Thyroid gland (tissue), 4 donors: ENCODE results near the gene MYLK3. TPM values are rescaled to one million over a fixed set of nuclear protein-coding genes. Genes with fewer than 3 reads are reported as not detected.

Source experiments
- DNase-seq, 2 donors: peaks; one replicate each; pipeline ENCODE4 v3.0.0-alpha.2; 2019
- H3K27ac ChIP-seq, 3 donors: fragments of 200-600 bp; sonication (generic); 1 replicate in 2 of 3; 2 replicates in 1 of 3; pipeline ENCODE4 v1.5.1; 2016 to 2019; ENCODE audit warnings: mild to moderate bottlenecking in 1 of 3, moderate library complexity in 1 of 3
- H3K27me3 ChIP-seq: fragments of 200-600 bp; sonication (generic); one replicate; pipeline ENCODE4 v1.5.1; 2019
- H3K36me3 ChIP-seq, 2 donors: fragments of 200-600 bp; sonication (generic); one replicate each; pipeline ENCODE4 v1.5.1; 2016 to 2019
- H3K4me1 ChIP-seq, 2 donors: fragments of 200-600 bp; sonication (generic); one replicate each; pipeline ENCODE4 v1.5.1; 2017 to 2019
- H3K4me3 ChIP-seq, 3 donors: fragments of 200-600 bp; sonication (generic); replicated peaks in 1 of 3; 1 replicate in 2 of 3; 2 replicates in 1 of 3; pipeline ENCODE4 v1.5.1; 2016; ENCODE audit warnings: mild to moderate bottlenecking in 1 of 3
- H3K9me3 ChIP-seq: fragments of 200-600 bp; sonication (generic); one replicate; pipeline ENCODE4 v1.5.1; 2017
- POLR2A ChIP-seq, 2 donors: fragments of 450-650 bp; IDR thresholded peaks; one replicate each; pipeline ENCODE4 v1.6.1; 2017; ENCODE audit warnings: antibody characterized with exemption in 2 of 2, mild to moderate bottlenecking in 2 of 2, moderate library complexity in 1 of 2
- WGBS, 2 donors: methylation state at CpG; one replicate each; pipeline ENCODE4 v1.1.5; 2017; 5-methylcytosine and 5-hydroxymethylcytosine counted together
- intact Hi-C: fragments of 100-400 bp; cut with DNase I; formaldehyde crosslinking; loops from one replicate; pipeline ENCODE4 v1.15.1; 2023
- total RNA-seq, 4 donors: library from RNA; depleted of rRNA; stranded (reverse); fragments of >200 nt; gene quantifications; one replicate each; pipeline ENCODE4 v1.2.3, GENCODE V29; 2016
- TF ChIP-seq, protein P1 (sequence below), 6 experiments: fragments of 200-600 bp in 3 of 6; fragments of 450-650 bp in 3 of 6; sonication (generic) in 3 of 6; IDR thresholded peaks; one replicate each; pipeline ENCODE4 v1.5.1; 2016 to 2019; ENCODE audit warnings: antibody characterized with exemption in 6 of 6, mild to moderate bottlenecking in 2 of 6, inconsistent platforms in 1 of 6, moderate library complexity in 1 of 6

Gene MYLK3
- total RNA-seq, 4 donors from 2014 or later: 0.10 to 0.27 (median 0.11) TPM; not detected in 1

DNA sequence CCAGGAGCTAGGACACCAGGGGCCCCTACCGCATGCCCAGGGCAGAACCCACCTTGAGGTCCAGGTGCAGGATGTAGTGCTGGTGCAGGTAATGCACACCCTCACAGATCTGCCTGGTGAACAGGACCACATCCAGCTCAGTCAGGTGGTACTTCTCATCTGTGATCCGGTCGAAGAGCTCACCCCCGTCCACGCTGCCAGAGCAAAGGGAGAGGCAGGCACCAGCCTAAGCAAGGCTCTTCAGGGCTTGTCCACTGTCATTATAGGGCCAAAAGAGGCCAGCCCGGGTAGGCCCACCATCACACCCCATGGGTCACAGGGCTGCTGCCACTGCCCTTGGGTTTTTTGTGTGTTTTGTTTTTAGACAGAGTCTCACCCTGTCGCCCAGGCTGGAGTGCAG lies 21.0 kb downstream of the MYLK3 start:
- Histone ChIP-seq H3K4me3 (no peak overlapping the region), H3K36me3 (no peaks in the 10 kb centered on the region), H3K27ac (no peak overlapping the region), H3K9me3 (no peaks in the 10 kb centered on the region), H3K4me1 (no peaks in the 10 kb centered on the region), H3K27me3 (no peaks in the 10 kb centered on the region)
- no peak for DNase-seq
- TF ChIP-seq, protein P1, sequence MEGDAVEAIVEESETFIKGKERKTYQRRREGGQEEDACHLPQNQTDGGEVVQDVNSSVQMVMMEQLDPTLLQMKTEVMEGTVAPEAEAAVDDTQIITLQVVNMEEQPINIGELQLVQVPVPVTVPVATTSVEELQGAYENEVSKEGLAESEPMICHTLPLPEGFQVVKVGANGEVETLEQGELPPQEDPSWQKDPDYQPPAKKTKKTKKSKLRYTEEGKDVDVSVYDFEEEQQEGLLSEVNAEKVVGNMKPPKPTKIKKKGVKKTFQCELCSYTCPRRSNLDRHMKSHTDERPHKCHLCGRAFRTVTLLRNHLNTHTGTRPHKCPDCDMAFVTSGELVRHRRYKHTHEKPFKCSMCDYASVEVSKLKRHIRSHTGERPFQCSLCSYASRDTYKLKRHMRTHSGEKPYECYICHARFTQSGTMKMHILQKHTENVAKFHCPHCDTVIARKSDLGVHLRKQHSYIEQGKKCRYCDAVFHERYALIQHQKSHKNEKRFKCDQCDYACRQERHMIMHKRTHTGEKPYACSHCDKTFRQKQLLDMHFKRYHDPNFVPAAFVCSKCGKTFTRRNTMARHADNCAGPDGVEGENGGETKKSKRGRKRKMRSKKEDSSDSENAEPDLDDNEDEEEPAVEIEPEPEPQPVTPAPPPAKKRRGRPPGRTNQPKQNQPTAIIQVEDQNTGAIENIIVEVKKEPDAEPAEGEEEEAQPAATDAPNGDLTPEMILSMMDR (IDR thresholded peaks at IDR 0.05): no peak
- TF ChIP-seq POLR2A (IDR thresholded peaks at IDR 0.05): no peak
- 84 to 86% methylated on average over 2 to 7 of the region's 7 CpGs for WGBS, 2 donors
- intact Hi-C loops: no loop called here

DNA sequence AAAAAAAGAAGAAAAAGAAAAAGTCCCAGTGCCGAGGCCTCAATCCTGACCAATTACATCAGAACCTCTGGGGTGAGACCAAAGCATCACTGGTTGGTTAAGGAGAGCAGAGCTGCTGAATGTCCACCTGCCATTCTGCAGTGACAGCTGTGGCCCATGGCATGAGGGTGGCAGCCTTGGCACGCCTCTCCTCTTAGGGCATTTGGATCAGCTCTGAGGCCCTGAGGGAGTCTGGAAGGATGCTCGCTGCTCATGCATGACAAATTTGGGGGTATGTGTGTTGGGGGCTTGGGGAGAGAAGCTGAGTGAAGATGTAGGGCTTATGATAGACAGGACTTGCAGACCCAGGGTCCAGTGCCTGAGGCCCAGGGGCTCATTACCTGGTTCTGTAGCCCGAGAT lies 26.3 kb downstream of the MYLK3 start:
- Histone ChIP-seq H3K4me3 (no peak overlapping the region), H3K27me3 (no peaks in the 10 kb centered on the region), H3K4me1 (no peaks in the 10 kb centered on the region), H3K9me3 (no peaks in the 10 kb centered on the region), H3K27ac (no peak overlapping the region), H3K36me3 (no peaks in the 10 kb centered on the region)
- intact Hi-C loops: no loop called here
- 71 to 85% methylated on average over 4 of the region's 4 CpGs for WGBS, 2 donors
- TF ChIP-seq, protein P1 (IDR thresholded peaks at IDR 0.05): no peak
- no peak for TF ChIP-seq POLR2A (IDR thresholded peaks at IDR 0.05)
- DNase-seq: no peak

DNA sequence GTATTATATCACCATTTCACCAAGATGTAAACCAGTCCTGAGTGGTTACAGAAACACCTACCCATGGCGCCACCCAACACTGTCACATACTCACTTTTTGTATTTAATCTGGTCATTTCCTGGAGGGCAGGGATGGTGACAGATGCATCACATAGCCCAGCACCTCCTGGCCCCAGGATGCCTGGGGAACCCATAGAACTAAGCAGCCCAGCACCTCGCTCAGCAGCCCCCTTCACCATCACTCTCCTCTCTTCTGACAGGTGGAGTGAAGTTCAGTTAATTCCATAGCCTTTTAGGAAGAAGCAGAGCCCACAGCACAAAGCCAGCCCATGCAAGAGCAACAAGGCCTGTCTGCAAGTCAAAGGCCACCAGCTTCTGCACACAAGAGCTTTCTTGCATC lies 27.5 kb downstream of the MYLK3 start:
- H3K4me3 ChIP-seq: no peak overlapping the region
- H3K27me3 ChIP-seq: no peaks in the 10 kb centered on the region
- H3K4me1 ChIP-seq: no peaks in the 10 kb centered on the region
- TF ChIP-seq, protein P1 (IDR thresholded peaks at IDR 0.05): no peak
- TF ChIP-seq POLR2A (IDR thresholded peaks at IDR 0.05): no peak
- H3K27ac ChIP-seq: no peak overlapping the region
- intact Hi-C loops: no loop called here
- no peaks in the 10 kb centered on the region for H3K9me3 ChIP-seq
- DNase-seq: no peak
- 98 to 100% methylated on average over 2 of the region's 2 CpGs for WGBS, 2 donors
- no peaks in the 10 kb centered on the region for H3K36me3 ChIP-seq

DNA sequence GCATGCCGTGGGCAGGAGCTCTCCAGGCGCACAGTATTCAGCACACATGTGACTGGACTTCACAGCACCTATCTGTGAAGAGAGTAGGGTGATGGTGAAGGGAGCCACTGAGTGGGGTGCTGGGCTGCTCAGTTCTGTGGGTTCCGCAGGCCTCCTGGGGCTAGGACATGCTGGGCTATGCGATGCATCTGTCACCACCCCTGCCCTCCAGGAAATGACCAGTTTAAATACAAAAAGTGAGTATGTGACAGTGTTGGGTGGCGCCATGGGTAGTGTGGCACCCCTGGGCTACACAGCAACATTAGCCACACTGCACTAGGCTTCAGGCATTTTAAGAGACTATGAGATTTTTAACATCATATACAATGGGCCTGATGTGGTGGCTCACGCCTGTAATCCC lies 28.6 kb downstream of the MYLK3 start:
- intact Hi-C loops: no loop called here
- TF ChIP-seq, protein P1 (IDR thresholded peaks at IDR 0.05): no peak
- no peak for TF ChIP-seq POLR2A (IDR thresholded peaks at IDR 0.05)

DNA sequence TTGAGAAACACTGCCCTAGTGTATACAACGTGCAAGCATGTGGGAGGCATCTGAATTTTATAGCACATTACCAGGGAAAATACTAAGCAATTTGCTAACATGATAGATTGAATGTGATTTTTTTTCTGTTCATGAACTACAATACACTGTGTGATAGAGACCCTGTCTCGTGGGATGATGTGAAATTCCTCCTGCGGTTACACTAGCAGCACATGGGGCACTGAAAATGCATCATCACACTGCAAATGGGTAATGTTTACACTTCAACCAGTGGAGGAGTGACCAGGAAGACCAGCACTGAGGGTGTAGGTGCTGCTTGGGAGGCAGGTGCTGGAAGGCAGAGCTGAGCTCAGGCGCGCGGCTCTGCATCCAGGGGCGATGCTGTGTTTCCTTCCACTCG lies 29.9 kb downstream of the MYLK3 start:
- H3K9me3 ChIP-seq: no peaks in the 10 kb centered on the region
- H3K4me3 ChIP-seq: no peak overlapping the region
- TF ChIP-seq, protein P1 (IDR thresholded peaks at IDR 0.05): no peak
- no peak for TF ChIP-seq POLR2A (IDR thresholded peaks at IDR 0.05)
- no peak overlapping the region for H3K27ac ChIP-seq
- intact Hi-C loops: no loop called here
- H3K4me1 ChIP-seq: no peaks in the 10 kb centered on the region
- no peak for DNase-seq
- WGBS, 2 donors: 79 to 85% methylated on average over 5 to 8 of the region's 8 CpGs
- H3K27me3 ChIP-seq: no peaks in the 10 kb centered on the region
- H3K36me3 ChIP-seq: no peaks in the 10 kb centered on the region

More for the DNA sequence above, 28.6 kb downstream of the MYLK3 start:
- Histone ChIP-seq H3K9me3 (no peaks in the 10 kb centered on the region), H3K4me3 (no peak overlapping the region), H3K27me3 (no peaks in the 10 kb centered on the region), H3K4me1 (no peaks in the 10 kb centered on the region), H3K27ac (no peak overlapping the region), H3K36me3 (no peaks in the 10 kb centered on the region)
- 87 to 100% methylated on average over 6 of the region's 6 CpGs for WGBS, 2 donors
- no peak for DNase-seq
